Measurements from ENCODE around the gene SLC35B1.
A peak's percentile ranks its signal among the peaks of the same experiment; 100 is the strongest.
"Not testable (repeated sequence)": the region's sequence is repeated elsewhere in the genome, so short reads cannot be mapped to it uniquely, and the experiment has no call there.

SLC35B1 gene

GRCh38 chr17:49741692-49742076 is 33.9 kb upstream of the SLC35B1 start:
- H3K36me3 Mint-ChIP-seq, result peaks cover 21% of the 10 kb centered on the region
- peaks cover 85% of the 10 kb centered on the region for H3K4me1 Mint-ChIP-seq
- H3K4me3 Mint-ChIP-seq, result peak overlapping the region; percentile 83
- no peak for ATAC-seq
- H3K9me3 Mint-ChIP-seq, result no peaks in the 10 kb centered on the region
- peak overlapping the region; percentile 97 for H3K27ac Mint-ChIP-seq
- no peaks in the 10 kb centered on the region for H3K27me3 Mint-ChIP-seq

DNA sequence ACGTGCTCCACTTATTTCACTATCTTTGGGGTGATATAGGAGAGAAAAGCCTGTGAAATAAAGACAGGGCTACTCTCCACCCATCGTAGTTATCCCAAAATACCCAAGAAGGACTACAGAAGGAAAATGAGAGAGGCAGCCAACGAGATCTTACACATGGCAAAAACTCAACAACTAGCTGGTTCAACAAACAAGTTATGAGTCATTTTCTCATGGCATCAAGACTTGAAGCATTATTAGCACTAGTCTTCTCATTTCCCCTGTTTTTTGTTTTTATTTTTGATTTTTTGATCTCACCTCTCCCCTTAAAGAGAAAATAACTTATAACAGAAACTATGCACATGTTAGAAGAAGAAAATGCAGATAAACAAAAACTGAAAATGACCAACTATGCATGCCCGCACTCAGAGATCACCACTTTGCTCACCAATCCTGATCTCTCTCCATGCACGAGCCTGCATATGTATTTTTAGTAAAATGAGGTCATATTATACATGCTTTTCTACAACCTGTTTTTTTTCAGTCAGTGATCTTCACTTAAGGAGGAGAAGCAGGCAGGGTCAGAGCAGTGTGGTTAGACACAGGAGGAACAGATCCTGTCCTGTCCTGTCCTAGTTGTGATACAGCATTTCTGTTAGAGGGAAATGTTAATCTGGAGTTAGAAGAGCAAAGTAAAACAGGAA is 33.4 kb upstream of the SLC35B1 start:
- H3K4me3 Mint-ChIP-seq, result peak overlapping the region; percentile 83
- peak; percentile 56 for ATAC-seq
- H3K36me3 Mint-ChIP-seq, result peaks cover 27% of the 10 kb centered on the region
- H3K4me1 Mint-ChIP-seq, result peaks cover 85% of the 10 kb centered on the region
- peak overlapping the region; percentile 97 for H3K27ac Mint-ChIP-seq
- H3K9me3 Mint-ChIP-seq, result no peaks in the 10 kb centered on the region
- no peaks in the 10 kb centered on the region for H3K27me3 Mint-ChIP-seq

- H3K9me3 Mint-ChIP-seq, result no peaks in the 10 kb centered on the region
- peak; percentile 99 for ATAC-seq
- peaks cover 74% of the 10 kb centered on the region for H3K4me1 Mint-ChIP-seq
- H3K27ac Mint-ChIP-seq, result peak overlapping the region; percentile 97
- H3K27me3 Mint-ChIP-seq, result no peaks in the 10 kb centered on the region
- H3K4me3 Mint-ChIP-seq, result peak overlapping the region; percentile 83
- peaks cover 19% of the 10 kb centered on the region for H3K36me3 Mint-ChIP-seq
Measured at GRCh38 chr17:49739641-49740271, 32.0 kb upstream of the SLC35B1 start.

DNA sequence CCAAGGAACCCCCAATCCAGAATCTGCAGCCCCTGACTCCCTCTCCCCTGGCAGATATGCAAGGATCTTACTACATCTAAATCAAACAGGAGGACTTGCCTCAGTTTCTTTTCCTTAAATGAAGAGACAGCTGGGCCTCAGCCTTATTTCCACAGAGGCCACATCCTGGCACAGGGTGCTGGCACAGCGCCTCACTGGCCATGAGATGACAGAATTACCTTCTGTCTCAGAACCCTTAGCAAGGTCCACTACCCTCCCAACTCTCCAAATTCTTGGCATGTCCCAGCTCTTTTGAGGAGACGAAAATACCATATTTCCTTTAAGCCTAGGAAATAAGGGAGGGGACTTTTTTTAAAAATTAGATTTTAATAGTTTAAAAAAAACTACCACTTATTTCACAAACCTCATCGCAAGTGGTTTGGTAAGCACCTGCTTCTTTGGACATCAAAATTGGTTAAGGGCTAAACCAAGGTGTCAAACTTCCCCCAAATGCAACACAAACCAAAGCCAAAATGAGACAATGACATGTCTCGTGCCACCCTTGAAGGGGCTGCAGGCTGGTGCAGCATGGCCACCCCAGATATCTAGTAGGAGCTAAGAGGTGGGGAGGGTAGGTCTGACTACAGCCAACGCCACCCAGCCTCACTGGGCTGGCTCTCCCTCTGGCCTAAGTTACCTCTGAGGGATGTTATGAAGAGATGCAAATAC is 30.8 kb upstream of the SLC35B1 start:
- peaks cover 22% of the 10 kb centered on the region for H3K36me3 Mint-ChIP-seq
- no peaks in the 10 kb centered on the region for H3K27me3 Mint-ChIP-seq
- no peaks in the 10 kb centered on the region for H3K9me3 Mint-ChIP-seq
- peaks cover 77% of the 10 kb centered on the region for H3K4me1 Mint-ChIP-seq
- peak overlapping the region; percentile 97 for H3K27ac Mint-ChIP-seq
- ATAC-seq, result no peak
- H3K4me3 Mint-ChIP-seq, result peak overlapping the region; percentile 83

DNA sequence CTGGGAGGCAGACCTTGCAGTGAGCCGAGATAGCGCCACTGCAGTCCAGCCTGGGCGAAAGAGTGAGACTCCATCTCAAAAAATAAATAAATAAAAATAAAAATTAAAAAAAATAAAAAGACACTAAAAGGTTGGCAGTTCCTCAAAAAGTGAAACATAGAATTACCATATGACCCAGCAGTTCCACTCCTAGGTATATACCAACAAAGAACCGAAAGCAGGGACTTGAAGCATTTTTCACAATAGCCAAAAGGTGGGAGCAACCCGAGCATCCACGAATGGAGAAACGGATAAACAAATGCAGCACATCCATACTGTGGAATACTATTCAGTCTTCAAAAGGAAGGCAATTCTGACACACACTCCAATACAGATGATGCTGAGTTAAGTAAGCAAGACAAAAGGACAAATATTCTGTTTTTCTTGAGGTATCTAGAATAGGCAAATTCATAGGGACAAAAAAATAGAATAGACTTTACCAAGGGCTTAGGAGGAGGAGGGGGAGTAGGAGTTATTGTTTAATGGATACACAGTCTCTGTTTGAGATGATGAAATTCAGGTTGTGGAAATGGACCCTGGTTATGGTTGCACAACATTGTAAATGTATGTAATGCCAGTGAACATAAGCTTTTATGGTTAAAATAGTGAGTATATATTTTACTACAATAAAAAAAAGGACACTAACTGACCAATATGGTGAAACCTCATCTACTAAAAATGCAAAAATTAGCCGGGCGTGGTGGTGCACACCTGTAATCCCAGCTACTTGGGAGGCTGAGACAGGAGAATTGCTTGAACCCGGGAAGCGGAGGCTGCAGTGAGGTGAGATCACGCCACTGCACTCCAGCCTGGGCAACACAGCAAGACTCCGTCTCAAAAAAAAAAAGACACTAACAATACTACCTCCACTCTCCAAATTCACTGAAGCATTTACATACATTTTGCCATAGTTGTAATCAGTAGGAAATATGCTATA is 27.0 kb upstream of the SLC35B1 start:
- Mint-ChIP-seq H3K4me3 (no peak overlapping the region), H3K27ac (no peak overlapping the region), H3K4me1 (peaks cover 65% of the 10 kb centered on the region), H3K9me3 (no peaks in the 10 kb centered on the region), H3K27me3 (no peaks in the 10 kb centered on the region), H3K36me3 (peaks cover 37% of the 10 kb centered on the region)
- no peak for ATAC-seq

- no peak overlapping the region for H3K4me3 Mint-ChIP-seq
Measured at GRCh38 chr17:49731435-49731831, 23.7 kb upstream of the SLC35B1 start.

DNA sequence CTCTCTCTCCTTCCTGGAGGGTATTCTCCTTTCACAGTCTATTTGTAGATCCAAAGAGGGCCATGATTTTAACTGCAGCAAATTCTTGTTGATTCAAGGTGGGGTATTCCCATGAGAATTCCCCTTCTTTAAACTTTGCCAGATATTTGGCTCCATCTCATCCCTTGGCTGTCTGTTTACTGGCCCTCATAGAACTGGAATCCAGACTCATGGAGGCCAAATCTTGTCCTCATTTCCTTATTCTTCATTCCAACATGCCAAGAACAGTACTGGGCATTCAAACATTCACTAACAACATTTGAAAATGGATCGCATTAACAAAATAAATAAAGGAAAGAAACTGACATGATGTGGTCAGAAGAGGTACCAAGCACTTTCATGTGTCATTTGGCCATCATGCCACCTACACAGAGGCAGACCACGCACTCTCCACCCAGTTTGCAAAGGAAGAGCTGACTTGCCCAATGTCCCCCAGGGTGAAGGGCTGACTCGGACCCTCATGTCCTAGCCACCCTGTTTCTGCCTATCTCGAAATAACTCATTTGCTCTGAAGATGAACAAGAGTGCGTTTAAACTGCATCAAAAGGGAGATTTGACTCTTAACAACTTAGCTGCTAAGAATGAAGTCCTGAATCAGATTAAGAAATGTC is 23.1 kb upstream of the SLC35B1 start:
- peaks cover 47% of the 10 kb centered on the region for H3K4me1 Mint-ChIP-seq
- H3K27ac Mint-ChIP-seq, result peak overlapping the region; percentile 37
- H3K9me3 Mint-ChIP-seq, result no peaks in the 10 kb centered on the region
- H3K27me3 Mint-ChIP-seq, result no peaks in the 10 kb centered on the region
- ATAC-seq, result no peak
- H3K36me3 Mint-ChIP-seq, result peaks cover 45% of the 10 kb centered on the region
- no peak overlapping the region for H3K4me3 Mint-ChIP-seq

More at GRCh38 chr17:49731435-49731831, 23.7 kb upstream of the SLC35B1 start:
- peaks cover 47% of the 10 kb centered on the region for H3K36me3 Mint-ChIP-seq
- no peaks in the 10 kb centered on the region for H3K9me3 Mint-ChIP-seq
- no peaks in the 10 kb centered on the region for H3K27me3 Mint-ChIP-seq
- peaks cover 51% of the 10 kb centered on the region for H3K4me1 Mint-ChIP-seq
- no peak overlapping the region for H3K27ac Mint-ChIP-seq
- no peak for ATAC-seq

- H3K36me3 Mint-ChIP-seq, result peaks cover 52% of the 10 kb centered on the region
- no peaks in the 10 kb centered on the region for H3K9me3 Mint-ChIP-seq
- ATAC-seq, result no peak
- no peaks in the 10 kb centered on the region for H3K27me3 Mint-ChIP-seq
- H3K27ac Mint-ChIP-seq, result peak overlapping the region; percentile 37
- H3K4me3 Mint-ChIP-seq, result no peak overlapping the region
- peaks cover 51% of the 10 kb centered on the region for H3K4me1 Mint-ChIP-seq
Measured at GRCh38 chr17:49730078-49730784, 22.5 kb upstream of the SLC35B1 start.

- Mint-ChIP-seq H3K9me3 (no peaks in the 10 kb centered on the region), H3K27me3 (no peaks in the 10 kb centered on the region), H3K27ac (peak overlapping the region; percentile 64), H3K4me1 (peaks cover 58% of the 10 kb centered on the region), H3K4me3 (no peak overlapping the region), H3K36me3 (peaks cover 53% of the 10 kb centered on the region)
- no peak for ATAC-seq
Measured at GRCh38 chr17:49729069-49729468, 21.3 kb upstream of the SLC35B1 start.

- Mint-ChIP-seq H3K9me3 (no peaks in the 10 kb centered on the region), H3K4me3 (no peak overlapping the region), H3K27ac (peak overlapping the region; percentile 64), H3K36me3 (peaks cover 53% of the 10 kb centered on the region), H3K27me3 (no peaks in the 10 kb centered on the region), H3K4me1 (peaks cover 61% of the 10 kb centered on the region)
- ATAC-seq, result no peak
Measured at GRCh38 chr17:49728425-49728824, 20.7 kb upstream of the SLC35B1 start.

DNA sequence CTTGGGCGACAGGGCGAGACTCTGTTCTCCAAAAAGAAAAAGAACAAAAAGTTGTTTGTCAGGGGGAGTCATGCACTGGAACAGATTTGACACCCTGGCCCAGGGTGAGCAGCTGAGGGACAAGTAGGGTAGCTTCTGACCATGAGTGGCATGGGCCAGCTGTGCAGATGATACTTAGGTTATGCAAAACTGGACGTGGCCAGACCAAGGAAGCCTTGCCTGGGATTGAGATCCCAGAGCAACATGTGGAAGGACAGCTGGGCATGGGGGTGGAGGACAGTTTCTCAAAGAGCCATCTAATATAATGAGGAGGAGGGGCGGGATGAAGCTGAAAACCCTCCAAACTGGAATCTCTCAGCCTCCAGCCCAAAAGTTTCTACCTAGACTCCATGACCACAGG is 19.6 kb upstream of the SLC35B1 start:
- Mint-ChIP-seq H3K36me3 (peaks cover 50% of the 10 kb centered on the region), H3K9me3 (no peaks in the 10 kb centered on the region), H3K4me3 (no peak overlapping the region), H3K27ac (no peak overlapping the region), H3K4me1 (peaks cover 52% of the 10 kb centered on the region), H3K27me3 (no peaks in the 10 kb centered on the region)
- ATAC-seq, result no peak

- peak overlapping the region; percentile 17 for H3K27ac Mint-ChIP-seq
- peaks cover 44% of the 10 kb centered on the region for H3K4me1 Mint-ChIP-seq
Measured at GRCh38 chr17:49725452-49726130, 17.8 kb upstream of the SLC35B1 start.

GRCh38 chr17:49724552-49724951 is 16.8 kb upstream of the SLC35B1 start:
- Mint-ChIP-seq H3K36me3 (peaks cover 53% of the 10 kb centered on the region), H3K4me1 (peaks cover 35% of the 10 kb centered on the region), H3K27ac (peak overlapping the region; percentile 17)
- ATAC-seq, H3K4me3 Mint-ChIP-seq, H3K9me3 Mint-ChIP-seq, H3K27me3 Mint-ChIP-seq: not testable (repeated sequence)

More at GRCh38 chr17:49725452-49726130, 17.8 kb upstream of the SLC35B1 start:
- H3K4me3 Mint-ChIP-seq, result no peak overlapping the region
- no peaks in the 10 kb centered on the region for H3K9me3 Mint-ChIP-seq
- peaks cover 47% of the 10 kb centered on the region for H3K36me3 Mint-ChIP-seq
- ATAC-seq, result no peak
- no peaks in the 10 kb centered on the region for H3K27me3 Mint-ChIP-seq

Data from stimulated activated memory B cell treated with anti-CD40 and anti-IgM and Interleukin-4, amounts not matched to agents 10 μg/mL and 1 μg/mL and 100 μg/mL, for 72 hours (primary cell).